Stimulated activated naive CD4-positive, alpha-beta T cell (primary cell): ENCODE data around the gene GPBP1L1.
"Not testable (repeated sequence)": the region's sequence is repeated elsewhere in the genome, so short reads cannot be mapped to it uniquely, and the experiment has no call there.

Experiments
- DNase-seq, 6 experiments: peaks; one replicate each; lab custom pipeline; 2025; lab: John Stamatoyannopoulos, UW

GPBP1L1 gene

DNA sequence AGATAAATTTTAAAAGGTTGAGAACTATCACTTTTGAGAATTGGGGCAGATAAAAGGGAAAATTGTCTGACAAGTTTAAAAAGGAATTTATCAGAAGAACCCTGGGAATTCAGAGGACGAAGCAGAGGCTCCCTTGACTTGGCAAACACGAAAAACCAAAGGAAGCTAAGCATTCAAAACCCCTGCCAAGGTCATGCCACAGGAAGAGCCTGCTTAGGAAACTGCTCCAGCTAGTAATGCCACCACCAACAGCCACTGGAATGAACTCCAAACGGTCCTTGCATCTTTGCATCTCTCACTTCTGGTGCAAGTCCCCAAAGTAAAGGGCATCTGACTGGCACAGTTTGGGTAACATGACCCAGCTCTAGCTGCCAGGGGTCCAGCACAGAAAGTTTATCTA lies 7.2 kb downstream of the GPBP1L1 start:
- DNase-seq: no peak

DNA sequence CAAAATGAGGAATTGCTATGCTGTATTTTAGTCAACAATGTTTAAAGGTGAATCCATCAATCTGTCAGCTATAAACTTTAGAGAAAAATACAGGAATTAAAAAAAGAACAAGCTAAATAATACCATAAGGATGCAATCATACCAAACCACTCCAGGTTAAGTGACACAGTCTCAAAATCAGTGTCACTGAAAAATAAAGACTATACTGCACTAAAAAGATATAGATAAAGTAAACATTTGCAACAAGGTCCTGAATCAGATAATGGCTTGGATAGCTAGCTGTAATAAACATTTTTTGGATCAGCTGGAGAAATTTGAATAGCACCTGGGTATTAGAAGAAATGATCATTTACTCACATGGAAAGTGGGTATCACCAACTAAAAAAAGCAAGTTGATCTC lies 7.8 kb downstream of the GPBP1L1 start:
- DNase-seq: no peak

DNA sequence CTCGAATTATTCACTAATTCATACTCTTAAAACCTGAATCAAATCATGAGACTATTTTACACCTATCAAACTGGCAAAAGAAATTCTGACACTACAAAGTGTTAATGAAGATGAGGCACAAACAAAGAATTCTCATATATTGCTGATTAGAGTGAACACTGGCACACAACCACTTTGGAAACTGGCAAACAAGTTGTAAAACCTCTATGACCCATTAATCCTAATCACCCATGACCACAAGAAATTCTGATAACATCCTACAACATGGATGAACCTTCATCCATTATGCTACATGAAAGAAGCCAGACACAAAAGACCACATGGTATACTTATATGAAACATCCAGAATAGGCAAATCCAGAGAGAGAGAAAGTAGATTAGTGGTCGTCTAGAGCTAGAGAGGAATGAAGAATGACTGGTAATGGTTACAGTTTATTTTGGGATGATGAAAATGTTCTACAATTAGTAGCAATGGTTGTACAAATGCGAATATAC lies 8.5 kb downstream of the GPBP1L1 start:
- no peak for DNase-seq

DNA sequence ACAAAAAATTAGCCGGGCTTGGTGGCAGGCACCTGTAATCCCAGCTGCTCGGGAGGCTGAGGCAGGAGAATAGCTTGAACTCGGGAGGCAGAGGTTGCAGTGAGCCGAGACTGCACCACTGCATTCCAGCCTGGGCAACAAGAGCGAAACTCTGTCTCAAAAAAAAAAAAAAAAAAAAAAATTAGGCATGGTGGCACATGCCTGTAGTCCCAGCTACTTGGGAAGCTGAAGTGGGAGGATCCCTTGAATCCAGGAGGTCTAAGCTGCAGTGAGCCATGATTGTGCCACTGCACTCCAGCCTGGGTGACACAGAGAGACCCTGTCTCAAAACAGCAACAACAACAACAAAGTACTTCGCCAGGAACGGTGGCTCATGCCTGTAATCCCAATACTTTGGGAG lies 9.8 kb downstream of the GPBP1L1 start:
- DNase-seq: not testable (repeated sequence)

DNA sequence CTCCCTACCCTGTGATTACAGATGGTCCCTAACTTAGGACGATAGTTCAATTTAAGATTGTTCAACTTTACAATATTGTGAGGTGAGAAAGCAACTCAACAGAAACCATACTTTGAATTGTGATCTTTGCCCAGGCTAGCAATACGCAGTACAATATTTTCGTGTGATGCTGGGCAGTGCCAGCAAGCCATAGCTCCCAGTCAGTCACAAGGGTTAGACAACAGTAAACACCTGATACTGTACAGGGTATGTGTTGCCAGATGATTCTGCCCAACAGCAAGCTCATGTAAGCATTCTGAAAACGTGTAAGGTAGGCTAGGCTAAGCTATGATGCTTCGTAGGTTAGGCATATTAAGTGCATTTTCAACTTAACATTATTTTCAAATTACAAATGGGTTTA lies 11.9 kb downstream of the GPBP1L1 start:
- no peak for DNase-seq

DNA sequence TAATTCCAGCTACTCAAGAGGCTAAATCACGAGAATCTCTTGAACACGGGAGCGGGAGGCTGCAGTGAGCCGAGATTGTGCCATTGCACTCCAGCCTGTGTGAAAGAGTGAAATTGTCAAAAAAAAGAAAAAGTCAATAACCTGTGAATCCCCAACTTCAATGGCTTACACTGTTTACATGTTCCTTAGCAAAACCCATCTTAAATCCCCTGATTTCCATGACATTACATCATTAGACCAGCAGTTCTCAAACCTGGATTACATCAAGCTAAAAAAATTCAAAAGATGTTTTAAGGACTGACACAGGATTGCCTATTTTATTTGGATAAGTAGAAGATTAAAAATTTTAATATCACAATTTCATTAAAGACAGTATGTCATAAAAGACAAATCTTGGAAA lies 12.4 kb downstream of the GPBP1L1 start:
- no peak for DNase-seq

DNA sequence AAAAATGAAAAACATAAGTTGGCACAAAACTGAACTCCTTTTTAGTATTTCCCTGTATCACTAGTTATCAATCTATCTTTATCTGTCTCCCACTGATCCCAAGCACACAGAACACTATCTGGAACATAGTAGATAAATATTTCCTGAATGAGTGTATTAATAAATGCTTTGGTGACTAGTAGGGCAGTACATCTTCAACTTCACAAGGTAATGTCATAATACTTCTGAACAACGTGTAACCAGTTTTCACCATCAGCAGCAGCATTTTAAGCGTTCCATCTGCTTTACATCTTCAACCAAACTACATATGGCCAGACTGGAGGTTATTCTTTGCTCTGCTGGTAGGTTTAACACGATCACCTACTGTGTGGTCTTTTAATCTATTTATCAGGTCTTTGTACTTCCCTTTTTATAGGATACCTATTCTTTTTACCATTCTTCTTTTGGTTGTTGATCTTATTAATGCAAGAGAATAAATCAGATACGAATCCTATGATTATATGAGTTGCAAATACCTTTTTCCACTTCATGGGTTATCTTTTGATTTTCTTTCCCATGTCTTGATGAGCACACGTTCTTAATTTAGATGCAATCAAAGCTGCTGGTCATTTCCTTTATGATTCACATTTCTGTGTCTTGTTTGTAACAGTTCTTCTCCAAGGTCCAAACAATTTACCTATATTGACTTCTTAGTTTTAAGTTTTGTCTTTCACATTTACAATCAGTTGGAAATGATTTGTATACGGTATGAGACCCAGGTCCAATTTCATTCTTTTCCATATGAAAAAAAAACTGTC lies 16.3 kb downstream of the GPBP1L1 start:
- DNase-seq: no peak

DNA sequence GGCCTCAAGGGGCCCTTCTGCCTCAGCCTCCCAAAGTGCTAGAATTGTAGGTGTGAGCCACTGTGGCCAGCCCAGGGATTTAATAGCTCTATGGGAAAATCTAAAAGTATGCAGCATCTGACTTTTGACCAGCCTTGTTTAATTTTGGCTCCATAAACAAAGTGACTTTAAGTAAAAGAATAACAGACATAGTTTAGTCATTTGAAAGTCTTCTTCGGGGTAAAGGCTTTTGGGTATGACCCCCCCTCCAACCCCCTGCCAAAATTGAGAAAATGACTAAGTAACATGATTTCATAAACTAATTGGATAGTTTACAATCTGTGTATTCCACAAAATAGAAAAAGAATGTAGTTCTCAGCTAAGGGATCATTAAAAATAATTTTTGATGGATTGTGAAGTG lies 17.0 kb downstream of the GPBP1L1 start:
- DNase-seq: no peak

DNA sequence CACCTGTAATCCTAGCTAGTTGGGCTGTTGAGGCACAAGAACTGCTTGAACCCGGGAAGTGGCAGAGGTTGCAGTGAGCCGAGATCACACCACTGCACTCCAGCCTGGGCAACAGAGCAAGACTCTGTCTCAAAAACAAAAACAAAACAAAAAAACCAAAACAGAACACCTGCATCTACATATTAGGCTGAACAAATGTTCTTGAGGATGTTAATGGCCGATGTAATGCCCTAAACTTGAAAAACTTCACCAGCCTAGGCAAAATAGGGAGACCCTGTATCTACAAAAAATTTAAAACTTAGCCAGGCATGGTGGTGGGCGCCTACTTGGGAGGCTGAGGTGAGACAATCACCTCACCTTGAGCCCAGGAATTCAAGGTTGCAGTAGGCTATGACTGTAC lies 17.8 kb downstream of the GPBP1L1 start:
- no peak for DNase-seq

DNA sequence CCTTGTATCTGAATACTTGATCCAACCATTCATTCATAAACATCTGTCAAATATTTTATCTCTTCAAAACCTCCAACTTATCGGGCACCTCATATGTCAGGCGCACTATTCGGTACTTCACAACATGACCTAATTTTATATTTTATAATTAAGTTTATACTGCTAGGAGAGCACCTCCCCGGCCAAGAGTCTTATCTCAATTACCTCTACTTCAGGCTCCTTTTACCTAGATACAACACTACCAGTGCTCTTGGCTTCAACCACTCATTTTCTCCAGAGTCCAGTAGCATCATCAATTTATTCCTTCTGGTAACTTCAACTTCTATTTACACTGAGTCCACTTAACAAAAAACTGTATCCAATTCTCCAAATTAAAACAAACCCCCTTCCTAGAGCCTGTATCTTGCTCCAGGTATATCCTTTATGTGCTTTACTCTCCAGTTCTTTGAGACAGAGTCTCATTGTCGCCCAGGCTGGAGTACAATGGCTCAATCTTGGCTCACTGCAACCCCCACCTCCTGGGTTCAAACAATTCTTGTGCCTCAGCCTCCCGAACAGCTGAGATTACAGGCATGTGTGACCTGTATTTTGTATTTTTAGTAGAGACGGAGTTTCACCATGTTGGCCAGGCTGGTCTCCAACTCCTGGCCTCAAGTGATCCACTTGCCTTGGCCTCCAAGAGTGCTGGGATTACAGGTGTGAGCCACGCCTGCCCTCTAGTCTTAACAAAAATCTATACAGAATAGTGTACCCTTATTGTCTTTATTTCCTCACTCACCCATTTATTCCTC lies 18.8 kb downstream of the GPBP1L1 start:
- no peak for DNase-seq

DNA sequence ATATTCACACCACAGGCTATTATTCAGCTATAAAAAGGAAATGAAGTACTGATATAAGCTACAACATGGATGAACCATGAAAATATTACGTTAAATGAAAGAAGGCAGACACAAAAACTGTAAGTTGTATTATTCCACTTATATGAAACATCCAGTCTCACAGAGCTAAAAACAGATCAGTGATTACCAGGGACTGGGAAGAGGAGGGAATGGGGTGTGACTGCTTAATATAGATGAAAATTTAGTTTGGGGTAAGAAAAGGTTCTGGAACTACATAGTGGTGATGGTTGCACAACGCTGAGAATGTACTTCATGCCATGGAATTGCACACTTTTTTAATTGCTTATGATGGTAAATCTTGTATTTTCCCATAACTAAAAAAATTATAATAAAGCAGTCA lies 19.5 kb downstream of the GPBP1L1 start:
- DNase-seq: no peak

DNA sequence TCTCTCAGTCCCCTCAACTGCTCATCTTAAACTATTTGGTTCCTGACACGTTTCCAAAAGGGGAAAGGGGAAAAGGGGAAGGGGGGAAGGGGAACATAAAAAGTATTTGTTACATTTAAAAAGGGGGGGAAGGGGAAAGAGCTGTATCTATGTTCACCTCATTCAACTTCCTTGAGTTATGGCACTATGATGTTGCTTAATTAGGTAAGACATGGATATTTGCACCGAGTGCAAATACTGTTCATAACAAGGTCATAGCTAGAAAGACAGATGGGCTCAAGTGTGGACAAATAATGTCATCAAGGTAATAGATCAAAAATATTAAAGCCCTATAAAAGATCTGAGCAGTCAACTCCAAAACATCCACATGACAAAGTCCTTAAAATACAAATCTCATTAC lies 26.0 kb downstream of the GPBP1L1 start:
- DNase-seq: no peak

DNA sequence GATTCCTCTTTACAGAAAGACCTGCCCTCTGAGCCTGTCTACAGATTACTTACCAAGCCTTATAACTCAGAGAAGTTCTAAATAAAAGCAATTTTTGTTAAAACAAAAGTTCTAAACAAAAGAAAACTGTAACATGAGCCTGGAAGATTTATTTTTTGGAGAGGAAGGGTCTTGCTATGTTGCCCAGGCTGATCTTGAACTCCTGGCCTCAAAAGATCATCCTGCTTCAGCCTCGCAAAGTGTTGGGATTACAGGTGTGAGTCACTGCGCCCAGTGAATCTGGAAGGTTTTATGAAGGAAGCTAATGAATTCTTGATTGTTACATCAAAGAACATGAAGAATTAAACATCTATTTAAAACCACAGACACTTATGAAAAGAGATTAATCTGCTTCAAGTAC lies 27.1 kb downstream of the GPBP1L1 start:
- DNase-seq: no peak

DNA sequence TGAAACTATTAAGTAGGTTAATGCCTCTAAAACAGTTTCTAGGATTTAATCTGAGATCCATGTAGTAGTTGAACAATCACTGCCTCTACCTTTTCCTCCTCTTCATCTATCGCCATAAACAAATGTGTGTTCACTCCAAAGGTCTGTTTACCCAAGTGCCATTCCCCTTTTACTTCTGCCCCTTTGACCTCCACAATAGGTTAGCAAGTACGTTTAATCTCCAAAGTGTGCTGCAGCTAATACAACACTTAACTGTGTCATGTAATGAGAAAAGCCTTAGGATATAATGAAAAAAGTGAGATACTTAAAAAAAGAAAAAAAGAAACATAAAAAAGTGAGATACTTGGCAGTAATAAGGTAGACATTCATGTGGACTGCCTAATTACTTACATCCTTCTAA lies 28.2 kb downstream of the GPBP1L1 start:
- DNase-seq: no peak

DNA sequence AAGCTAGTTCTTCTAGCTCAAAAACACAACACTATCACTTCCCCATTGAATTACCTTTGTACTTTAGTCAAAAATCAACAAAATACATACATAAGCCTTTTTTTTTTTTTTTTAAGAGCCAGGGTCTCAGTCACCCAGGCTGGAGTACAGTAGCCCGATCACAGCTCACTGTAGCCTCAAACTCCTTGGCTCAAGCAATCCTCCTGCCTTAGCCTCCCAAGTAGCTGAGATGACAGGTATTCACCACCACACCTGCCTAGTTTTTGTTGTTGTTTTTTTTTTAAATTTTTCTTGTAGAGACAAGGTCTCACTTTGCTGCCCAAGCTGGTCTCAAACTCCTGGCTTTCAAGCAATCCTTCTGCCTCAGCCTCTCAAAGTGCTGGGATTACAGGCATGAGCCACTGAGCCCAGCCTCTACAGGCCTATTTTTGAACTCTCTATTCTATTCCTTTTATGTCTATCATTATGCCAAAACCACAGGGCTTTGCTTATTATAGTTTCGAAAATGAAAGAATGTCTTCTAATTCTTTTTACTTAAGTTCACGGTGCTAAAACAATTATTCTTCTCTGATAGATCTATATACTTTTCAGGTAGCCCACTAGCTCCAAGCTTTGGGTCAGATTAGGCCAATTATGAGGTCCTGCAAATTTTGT lies 29.6 kb downstream of the GPBP1L1 start:
- no peak for DNase-seq

DNA sequence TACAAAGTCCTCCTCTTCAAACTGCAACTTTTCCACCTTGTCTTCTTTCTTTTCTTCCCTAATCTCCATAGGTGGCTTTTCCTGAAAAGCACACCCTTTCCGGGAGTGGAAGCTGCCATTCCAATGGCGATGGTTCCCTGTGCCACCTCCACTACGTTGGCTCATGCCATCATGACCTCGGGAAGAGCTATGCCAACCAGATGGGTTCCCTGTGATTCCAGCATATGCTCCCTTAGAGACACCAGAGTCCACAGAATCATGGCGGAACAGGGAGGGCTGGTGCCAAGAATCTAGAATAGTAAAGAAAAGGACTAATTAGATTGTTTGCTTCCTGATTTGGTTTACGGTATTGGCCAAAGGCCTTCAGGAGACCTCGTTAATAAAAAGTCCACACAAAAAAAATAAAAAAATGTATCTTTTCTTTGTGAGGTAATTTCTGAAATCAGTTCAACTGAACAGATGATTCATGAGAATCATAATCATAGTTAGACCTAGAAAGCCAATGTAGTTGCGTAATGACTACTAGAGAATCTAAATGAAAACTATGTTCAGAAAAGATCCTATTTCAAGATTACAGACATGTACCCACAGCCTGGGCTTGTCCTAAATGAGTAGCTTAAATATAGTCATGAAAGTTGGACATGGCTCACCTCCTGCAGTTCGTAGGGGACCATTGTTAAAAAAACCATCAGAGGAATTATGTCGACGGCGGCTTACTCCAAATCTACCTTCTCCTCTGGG lies 31.6 kb downstream of the GPBP1L1 start:
- DNase-seq: no peak

DNA sequence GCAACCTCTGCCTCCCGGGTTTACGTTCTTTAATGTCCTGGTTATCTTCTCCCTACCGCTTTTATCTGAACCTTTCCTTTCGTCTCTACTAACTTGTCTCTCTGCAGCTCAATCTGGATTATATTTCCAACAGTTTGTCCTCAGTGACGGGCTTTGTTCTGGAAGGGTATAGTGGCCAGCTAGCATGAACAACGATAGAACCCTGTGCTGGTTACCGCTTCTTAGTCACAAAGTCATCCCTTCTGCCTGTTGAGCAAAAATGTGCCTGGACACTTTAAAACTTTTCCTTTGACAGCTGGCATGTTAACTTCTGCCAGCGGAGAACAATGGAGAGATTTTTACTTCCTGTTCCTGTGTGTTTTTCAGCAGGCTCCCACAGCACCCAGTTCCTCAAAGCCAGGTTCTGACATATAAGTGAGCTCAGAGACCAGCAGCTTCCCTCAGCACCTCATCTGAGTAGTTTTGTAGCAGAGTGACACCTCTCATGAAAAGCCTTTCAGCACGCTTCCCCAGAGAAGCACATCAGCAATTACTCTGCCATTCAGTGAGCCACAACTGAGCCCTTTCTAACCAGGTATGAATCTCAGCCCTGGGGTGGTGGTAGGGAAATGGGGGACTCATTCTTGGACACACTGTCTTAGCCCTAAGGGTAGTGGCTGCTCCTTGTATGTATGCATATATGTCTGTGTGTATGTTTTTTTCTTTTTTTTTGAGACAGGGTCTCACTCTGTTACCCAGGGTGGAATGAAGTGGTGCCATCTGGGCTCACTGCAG lies 38.9 kb downstream of the GPBP1L1 start:
- DNase-seq: no peak

DNA sequence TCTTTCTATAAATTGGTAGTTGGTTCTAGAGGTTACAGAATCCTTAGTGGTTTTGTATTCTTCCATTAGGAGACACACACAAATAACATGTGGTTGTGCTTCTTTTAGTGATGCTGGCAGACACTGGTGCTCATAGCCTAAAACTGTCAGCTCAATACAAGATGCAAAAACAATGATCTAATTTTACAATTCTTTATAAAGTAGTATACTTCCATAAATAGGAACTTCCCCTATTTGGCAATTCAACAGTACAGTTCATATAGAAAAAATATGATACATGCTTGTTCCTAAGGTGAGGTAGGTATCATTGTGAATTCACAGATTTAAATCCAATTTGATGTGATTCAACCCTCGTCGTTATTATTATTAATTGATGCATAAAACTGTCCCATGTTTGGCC lies 41.7 kb downstream of the GPBP1L1 start:
- no peak for DNase-seq

DNA sequence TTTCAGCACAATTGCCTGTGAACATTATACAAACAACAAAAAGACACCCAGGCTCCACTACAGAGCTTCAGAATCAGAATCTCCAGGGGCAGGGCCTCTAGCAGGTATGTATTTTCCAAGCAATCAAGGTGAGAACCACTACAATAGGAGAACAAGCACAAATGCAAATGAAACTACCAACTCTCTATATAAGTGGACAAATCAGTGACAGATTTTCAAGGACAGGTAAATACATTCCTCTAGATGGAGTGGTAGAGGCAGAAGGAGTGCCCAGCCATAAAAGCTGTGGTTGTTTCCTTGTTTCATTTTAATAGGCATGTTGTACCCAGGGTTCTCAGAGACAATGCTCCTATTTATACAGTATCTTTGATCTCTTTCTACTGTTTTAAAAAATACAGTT lies 42.4 kb downstream of the GPBP1L1 start:
- DNase-seq: no peak

DNA sequence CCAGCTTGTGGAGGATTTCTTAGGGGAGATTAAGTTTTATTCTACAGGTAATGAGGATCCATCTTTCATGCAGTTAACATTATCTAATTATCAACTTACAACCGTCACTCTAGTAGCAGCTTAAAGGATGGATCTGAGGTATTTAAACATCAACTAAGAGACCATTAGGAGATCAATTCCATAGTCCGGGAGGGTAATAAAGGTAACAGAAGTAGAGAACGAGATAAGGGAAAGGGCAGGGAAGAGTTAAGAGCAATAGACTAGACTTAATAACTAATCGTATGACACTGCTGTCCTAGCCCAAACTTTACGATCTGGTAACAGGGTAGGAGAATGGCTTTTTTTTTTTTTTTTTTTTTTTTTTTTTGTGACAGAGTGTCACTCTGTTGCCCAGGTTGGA lies 43.0 kb downstream of the GPBP1L1 start:
- no peak for DNase-seq

DNA sequence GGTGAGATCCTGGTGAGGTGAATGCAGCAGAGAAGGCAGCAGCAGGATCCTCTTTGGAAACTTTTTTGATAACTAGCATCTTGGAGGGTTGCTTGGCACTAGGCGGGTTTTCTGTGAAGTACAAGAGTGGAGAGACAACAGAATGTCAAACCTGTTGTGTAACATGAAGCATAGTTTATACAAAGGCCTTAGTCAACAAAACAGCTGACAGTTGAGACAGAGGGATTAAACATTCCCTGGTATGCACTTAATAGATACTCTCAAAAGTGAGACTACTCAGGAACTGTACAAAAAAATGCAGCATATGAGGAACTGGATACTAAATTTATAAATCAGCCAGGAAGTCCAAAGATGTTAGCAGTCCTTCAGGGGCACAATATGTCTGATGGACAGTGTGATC lies 46.0 kb downstream of the GPBP1L1 start:
- no peak for DNase-seq
